ENCODE measurements around the gene MACROD1.
A peak's percentile ranks its signal among the peaks of the same experiment; 100 is the strongest.

MACROD1 gene

DNA sequence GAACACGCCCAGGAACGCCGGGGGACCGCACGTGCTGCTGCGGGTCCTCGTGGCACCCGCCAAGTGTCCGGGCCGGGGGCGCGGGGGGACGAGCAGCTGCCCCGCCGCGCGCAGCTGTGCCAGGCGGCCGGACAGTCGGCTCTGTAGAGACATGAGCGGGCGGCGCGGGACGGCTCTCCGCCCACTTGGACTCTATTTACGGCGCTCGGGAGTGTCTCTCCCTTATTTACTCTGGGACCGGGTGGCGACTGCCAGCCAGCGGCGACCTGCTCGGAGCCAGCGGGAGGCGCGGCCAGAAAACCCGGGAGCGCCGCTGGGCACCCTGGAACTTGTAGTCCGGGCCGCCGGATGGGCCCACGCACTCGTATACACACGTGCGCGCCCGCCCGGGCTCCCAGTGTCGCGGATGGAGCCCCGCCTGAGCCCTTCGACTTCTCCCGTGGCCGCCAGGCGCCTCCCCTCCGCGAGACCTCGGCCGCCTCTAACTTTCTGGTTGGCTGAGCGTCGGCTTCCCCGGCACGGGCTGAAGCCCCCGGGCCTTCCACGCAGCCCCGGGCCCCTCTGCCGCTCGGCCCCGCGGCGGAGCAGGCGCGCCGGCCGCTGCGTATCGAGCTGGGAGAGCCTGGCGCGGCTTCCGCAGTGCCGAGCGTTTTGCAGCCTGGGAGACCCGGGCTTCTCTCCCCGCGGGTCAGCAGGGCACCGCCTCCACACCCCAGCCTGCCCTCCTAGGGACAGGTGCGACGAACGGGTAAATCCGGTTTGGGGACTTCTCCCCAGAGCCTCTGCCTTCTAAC, at the start of gene MACROD1:
TSS of gene MACROD1 (minus strand) at position 272 of the 794 bp plus-strand sequence. CDS start at position 153, 119 bp downstream.
- DNase-seq: peak in 11 of 14 donors; percentile 25 to 70 (median 53)

DNA sequence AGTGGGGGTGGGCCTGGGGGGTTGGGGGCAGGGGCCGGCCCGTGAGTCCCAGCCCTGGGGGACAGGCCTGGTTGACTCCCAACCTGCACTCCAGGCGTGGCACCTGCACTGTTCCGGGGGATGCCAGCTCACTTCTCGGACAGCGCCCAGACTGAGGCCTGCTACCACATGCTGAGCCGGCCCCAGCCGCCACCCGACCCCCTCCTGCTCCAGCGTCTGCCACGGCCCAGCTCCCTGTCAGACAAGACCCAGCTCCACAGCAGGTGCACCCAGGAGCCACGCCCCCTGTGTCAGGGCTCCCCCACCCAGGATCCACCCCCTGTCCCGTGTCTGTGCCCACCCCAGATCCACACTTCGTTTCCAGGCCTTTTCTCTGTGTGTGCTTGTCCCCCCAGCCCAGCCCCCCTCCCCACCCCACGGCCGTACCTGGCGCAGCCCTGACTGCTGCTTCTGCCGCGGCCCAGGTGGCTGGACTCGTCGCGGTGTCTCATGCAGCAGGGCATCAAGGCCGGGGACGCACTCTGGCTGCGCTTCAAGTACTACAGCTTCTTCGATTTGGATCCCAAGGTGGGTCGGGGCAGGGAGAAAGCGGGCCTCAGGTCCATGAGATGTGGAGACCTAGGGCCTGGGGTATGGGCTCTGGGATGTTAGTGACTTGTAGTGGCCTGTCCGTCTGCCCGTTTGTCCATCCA, 45.4 kb upstream of the MACROD1 start:
- no peak for DNase-seq

DNA sequence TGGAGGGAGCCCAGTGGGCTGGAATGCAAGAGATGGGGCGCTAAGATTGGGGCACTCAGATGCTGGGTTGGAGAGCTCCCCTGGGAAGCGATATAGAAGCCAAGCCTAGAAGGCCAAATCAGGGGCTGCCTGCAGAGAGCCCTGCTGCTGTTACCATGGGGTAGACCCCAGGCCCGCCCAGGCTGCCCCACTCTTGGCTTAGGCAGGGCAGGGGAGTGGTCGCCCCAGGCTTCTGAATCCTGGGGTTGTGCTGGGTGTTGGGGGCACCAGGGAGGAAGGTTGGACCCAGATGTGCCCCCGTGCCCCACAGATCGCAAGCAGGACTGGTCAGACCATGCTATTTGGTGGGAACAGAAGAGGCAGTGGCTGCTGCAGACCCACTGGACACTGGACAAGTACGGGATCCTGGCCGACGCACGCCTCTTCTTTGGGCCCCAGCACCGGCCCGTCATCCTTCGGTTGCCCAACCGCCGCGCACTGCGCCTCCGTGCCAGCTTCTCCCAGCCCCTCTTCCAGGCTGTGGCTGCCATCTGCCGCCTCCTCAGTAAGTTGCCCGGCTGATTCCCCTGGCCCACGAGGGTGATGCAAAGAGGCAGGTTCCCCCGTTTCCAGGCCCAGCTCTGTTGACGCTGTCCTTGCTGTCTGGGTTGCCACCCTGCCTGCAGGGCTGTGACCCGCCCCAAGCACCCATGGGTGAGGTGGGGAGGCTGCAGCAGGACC, 44.5 kb upstream of the MACROD1 start:
- DNase-seq: peak in 1 of 14 donors; percentile 29

DNA sequence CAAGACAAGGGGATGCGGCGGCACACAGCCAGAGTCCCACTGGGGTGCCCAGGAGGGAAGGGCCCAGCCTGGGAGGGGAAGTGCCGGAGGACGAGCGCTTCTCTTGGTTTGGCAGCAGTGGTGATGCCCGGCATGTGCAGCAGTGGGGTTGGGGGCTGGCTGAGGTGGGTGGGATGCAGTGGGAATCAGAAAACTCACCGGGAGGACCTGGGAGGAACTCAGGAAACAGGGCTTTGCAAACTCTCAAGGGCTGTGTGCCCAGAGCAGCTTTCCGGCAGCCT, 43.6 kb upstream of the MACROD1 start:
- DNase-seq: no peak

DNA sequence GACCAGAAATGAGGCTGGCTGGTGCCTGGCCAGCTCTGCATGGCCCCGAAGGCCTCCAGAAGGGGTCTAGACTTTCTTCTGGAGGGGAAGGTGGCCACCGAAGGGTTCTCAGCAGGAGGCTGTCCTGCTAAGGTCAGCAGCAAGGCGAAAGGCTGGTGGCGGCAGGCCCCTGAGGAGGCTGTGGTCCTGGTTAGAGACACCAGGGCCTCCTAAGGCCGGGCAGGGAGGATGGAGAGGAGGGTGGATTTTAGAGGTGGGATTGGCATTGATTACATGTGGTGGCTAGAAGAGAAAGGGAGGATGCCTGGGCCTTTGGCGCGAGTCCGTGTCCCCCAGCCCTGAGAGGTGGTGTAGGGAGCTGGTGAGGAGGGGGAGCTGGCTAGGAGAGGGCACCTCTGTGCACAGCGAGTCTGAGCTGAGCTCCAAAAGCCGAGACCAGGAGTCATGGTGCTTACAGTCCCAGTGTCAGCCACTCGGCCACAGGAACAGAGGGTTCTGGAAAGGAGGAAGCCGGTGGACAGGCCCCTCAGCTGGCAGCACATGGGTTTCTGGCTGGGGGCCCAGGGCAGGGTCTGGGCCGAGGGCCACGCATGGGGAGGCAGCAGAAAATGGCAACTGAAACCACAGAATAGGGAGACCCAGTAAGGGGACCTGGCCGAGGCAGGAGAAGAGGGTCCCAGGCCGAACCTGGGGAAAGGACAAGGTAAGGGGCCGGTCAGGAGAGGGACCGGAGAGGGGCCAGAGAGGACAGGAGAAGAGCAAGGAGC, 43.1 kb upstream of the MACROD1 start:
- peak in 4 of 14 donors; percentile 21 to 51 (median 44) for DNase-seq

DNA sequence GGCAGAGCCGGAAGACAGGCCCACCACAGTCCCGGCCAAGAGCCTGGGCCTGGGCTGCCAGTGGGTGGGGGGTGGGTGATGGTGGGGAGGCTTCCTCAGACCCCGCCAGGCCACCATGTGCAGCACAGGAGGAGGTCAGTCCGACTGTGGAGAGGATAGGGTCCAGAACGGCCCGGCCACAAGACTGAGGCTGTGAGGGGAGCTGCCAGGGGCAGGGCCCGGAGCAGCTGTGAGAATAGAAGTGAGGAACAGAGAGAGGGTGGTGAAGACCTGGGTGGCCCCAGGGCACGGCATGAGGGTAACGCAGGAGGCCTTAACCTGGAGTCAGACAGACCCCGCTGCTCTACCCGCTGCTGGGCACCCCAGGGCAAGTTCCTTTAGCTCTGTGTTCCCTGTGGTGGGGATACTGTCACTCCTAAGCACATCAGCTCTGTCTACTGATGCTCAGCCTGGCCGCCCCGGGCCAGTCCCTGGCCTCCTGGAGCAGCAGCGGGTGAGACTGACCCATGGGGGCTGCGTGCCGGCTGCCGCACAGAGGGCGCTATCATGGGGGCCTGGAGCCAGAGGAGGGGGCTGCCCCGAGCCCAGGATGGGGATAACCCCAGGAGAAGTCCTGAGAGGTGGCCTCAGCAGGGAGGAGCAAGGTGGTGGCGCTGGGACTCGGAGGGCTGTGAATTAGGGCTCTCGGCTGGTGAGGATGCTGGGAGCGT, 42.3 kb upstream of the MACROD1 start:
- no peak for DNase-seq

DNA sequence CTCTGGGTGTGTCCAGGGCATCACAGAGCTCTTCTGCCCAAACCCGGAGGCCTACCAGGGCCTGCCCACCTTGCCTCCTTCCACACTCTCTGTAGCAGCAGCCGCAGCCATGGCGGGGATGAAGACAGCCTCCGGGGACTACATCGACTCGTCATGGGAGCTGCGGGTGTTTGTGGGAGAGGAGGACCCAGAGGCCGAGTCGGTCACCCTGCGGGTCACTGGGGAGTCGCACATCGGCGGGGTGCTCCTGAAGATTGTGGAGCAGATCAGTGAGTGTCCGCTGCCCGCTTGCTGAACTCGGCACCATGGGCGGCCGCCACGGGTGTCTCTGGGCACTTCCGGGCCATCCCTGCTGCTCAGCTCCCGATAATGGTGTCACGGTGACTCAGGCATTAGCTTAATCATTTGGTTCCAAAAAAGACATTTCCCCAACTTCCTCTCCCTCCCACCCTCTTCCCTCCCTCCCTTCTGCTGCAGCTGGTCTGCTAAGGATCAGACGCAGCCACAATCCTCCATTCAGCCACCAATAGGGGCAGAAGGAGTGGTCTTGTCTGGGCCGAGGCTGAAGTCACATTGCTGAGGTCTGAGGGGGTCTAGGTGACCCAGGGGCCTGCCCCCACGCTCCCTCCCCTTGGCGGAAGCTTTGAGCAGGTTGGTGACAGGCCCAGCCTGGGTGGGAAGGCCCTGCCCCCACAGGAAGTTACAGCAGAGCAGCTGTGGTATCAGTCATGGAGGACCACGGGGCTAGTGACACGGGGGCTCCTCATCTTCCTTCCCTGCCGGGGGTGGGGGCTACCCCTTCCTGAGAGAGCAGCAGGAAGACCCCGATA, 41.6 kb upstream of the MACROD1 start:
- DNase-seq: peak in 5 of 14 donors; percentile 30 to 52 (median 39)

DNA sequence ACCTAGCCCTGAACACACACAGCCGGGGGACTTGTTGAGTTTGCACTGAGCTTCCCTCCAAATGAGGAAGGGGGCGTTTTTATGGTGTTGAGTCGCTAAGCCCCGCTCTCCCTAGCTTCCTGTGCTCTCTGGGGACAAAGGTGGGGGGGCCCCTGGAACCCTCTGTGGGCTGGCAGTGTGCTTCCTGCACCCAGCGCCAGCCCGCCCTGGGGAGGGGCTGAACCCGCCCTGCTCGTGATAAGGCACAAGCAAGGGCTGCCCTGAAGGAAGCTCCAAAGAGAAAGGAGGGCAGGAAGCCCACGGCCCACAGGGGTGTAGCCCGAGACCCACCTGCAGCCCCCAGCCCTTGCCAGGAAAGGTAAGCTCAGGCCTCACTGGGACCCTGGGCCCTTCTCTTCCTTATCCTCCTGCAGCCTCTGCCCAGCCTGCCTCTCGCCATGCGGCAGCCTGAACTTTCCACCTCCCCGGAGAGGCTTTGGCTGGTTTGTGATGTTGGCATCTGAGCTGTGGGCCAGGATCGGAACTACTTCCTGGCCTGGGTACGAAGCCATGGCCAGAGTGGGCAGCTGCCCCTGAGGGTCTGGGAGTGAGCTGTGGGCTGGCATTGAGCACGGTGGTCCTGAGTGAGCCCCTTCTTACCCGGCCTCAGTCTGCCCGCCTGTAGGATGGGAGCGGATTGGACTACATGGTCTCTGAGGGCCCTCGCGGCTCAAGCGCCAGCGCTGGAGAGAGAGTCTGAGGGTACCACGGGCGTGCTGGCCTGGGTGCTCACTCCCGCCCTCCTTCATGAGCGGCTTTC, 40.7 kb upstream of the MACROD1 start, which contains the start of gene FERMT3:
TSS of gene FERMT3 (plus strand) at position 265 of the 799 bp plus-strand sequence. CDS start 644 bp downstream, outside the sequence.
- DNase-seq: peak in 5 of 14 donors; percentile 14 to 50 (median 35)

DNA sequence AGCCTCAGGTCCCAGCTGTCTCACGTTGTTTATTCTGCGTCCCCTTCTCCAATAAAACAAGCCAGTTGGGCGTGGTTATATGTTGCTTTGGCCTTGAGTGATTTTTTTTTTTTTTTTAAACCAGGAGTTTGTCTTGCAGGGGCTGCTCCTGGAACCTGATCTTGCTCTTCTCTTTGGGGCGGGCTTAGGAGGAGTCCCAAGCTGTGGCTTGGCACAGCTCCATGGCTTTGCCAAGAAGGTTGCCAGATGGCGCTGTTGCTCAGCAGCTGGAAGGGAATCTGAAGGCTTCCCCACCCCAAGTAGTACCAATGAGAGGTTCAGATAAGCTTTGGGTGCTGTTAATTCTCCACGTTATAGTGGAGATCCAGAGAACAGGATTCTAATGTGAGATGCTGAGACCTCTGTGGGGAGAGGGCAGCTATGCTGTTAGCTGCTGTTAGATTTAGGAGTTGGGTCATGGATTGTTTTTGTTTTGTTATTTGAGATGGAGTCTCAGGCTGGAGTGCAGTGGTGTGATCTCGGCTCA, 38.6 kb upstream of the MACROD1 start:
- DNase-seq: peak in 12 of 14 donors; percentile 19 to 71 (median 46)

DNA sequence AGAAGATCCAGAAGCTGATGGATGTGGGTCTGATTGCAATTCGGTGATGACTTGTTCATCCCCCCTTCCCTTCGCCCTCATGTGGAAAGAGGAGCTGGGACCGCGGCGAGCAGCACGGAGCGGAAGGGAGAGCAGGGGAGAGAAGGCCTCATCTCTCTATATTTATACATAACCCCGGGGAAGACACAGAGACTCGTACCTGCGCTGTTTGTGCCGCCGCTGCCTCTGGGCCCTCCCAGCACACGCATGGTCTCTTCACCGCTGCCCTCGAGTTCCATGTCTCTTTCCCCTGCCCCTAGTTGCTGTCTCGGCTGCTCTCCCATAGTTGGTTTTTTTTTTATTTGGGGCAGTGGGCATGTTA, 38.1 kb upstream of the MACROD1 start:
- no peak for DNase-seq

DNA sequence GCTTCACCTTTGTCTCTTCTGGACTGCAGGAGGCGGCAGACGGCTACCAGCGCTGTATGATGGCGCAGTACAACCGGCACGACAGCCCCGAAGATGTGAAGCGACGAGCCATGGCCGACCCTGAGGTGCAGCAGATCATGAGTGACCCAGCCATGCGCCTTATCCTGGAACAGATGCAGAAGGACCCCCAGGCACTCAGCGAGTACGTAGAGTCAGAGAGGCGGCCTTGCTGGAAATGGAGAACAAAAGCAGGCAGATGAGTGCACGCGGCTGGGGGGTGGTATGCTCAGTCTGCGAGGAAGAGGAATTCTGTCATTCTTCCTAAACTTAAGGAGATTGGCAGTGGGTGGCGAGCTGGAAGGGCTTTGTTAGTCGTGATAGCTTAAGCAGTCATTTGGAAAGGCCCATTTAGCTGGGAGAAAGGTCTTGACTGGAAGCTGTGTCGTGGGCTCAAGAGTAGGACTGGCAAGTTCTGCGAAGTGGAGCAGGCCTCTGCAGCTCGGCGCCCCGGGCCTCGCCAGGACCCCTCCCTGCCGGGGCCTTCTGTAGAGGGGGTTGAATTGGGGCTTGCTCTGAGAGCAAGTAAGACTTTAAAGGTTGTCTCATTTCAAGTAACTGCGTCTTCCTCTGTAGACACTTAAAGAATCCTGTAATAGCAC, 37.6 kb upstream of the MACROD1 start:
- DNase-seq: no peak

DNA sequence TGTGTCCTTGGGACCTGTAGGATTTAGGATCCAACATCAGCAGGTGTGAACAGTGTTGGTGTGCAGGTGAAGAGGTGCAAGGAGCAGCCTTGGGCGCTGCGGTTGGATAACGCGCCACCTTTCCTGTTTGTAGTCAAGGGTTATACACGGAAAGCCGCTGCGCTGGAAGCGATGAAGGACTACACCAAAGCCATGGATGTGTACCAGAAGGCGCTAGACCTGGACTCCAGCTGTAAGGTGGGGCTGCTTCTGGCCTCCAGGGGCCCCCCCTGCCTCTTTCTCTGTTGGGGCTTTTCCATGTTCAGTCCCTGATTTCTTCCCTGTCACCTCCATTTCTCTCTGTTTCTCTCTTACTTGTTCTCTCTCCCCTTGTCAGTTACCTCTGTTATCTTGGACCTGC, 37.1 kb upstream of the MACROD1 start:
- no peak for DNase-seq

DNA sequence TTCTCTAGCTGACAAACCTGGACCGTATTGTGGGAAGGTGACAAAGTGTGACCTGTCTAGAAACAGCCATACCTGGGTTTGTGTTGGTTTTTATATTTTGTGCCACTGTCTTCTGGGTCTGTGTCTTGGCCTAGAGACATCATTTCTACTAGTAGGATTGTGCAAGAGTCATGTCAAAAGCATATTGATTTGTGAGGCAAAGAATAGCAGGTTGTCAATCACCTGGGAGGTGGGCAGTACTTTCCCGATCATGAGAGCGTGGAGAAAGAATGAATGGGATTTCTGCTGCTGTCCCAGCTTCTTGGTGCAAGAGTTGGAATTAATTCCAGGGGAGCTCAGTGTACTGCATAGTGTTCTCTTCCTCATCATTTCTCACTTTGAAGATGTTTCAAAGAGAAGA, 35.6 kb upstream of the MACROD1 start:
- no peak for DNase-seq

- DNase-seq: no peak
Measured at GRCh38 chr11:64198511-64198910, 32.6 kb upstream of the MACROD1 start.

DNA sequence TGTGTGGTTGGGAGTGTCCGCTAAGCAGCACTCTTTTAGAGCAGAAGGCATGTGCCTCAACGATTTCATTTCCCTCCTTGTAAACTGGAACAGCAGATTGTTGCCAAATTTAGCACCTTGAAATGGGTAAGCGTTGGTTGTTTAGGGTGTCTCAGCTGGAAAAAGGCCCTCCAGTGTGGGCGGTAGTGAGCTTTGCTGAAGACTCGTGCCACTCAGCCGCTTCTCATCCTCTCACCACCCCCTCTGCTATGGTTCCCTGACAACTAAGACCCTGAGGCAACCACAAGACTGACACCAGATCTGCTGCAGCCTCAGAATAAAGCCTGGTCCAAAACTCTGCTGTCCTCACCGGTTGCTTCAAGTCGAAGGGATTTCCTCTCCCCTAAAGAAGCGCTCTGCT, 30.7 kb upstream of the MACROD1 start:
- DNase-seq: no peak

- no peak for DNase-seq
Measured at GRCh38 chr11:64192434-64192833, 26.5 kb upstream of the MACROD1 start.

DNA sequence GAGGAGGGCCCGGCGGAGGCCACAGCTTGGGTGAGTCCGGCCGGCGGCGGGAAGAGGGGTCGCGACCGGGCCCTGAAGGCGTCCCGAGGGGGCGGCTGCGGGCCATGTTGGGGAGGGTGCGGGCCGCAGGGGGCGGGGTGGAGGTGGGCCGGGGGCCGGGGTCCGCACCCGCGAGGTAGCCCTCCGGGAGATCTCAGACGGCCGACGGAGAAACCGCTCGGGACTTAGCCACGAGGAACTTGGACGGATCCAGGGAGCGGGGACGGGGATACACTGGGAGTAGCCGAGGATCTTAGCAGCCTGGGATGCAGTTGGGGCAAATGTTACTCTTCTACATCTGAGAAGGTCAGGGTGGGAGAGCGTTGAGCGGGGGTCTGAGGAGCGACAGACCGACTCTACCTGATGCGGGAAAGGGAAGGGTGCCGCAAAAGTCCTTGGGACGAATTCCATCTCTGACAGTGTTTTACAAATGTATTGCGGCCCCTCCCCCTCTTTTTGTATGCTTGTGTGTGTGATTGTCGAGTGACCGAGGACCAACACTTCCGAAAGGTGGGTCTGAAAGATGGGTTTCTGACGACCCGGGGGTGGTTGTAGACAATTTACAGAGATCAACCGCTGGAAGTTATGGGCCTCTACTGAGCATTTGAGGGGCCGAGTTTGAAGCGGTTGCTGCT, 20.7 kb upstream of the MACROD1 start:
- DNase-seq: peak in 7 of 14 donors; percentile 14 to 63 (median 52)

DNA sequence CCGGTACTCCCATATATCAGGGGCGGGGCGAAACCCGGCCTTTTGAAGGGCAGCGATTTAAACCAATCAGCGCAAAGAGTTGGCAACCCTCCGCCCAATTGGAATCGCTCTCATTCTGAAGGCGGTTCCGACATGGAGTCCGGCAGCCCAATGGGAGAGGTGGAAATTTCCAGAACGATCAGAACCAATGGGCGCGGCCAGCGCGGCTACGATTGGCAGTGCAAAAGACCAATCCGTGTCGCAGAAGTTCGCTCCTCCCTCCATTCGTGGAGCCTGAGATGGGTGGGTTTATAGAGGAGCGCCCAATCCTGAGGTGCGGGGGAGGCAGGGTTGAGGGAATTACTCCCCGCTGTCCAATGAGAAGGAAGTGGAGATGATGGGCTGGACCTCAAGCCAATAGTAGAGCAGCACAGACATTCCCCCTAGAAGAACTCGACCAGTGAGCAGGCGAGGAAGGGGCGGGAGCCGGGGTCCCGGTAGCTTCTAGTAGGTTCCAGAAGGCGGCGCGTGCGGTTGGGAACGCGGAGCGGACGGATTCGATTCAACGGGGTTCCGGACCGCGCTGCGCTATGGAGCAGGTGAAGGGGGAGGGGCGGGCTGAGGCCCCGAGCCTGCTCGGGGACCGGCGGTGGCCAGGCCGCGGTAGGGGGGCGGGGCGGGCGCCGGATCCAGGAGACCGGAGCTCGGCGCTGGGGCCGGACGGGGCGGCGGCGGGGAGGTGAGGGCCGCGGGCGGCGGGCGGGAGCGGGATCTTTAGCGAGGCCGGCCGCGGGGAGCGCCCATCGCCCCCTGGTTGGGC, 20.0 kb upstream of the MACROD1 start, which contains the start of gene STIP1:
TSS of gene STIP1 (plus strand) at position 479 of the 799 bp plus-strand sequence. CDS start at position 570, 91 bp downstream.
- peak; percentile 94 to 100 (median 100) for DNase-seq

All from C1 segment of cervical spinal cord (tissue), 14 donors.